Memory B cell (primary cell): ENCODE results near the gene GBA3.

Experiments
- ATAC-seq: fragments of 150-1000 bp; cut with Tn5 transposase; 2 replicates; pipeline ENCODE4 v1.10.0; 2021; ENCODE audit warnings: low read depth, mild to moderate bottlenecking, moderate library complexity
- DNase-seq, 2 donors: peaks; one replicate each; pipeline ENCODE4 v3.0.0; 2022; ENCODE audit warnings: low spot score in 2 of 2
- H3K27ac Mint-ChIP-seq: one replicate; pipeline ENCODE4 v1.8.0; 2022; ENCODE audit warnings: mild to moderate bottlenecking, moderate library complexity, mixed read lengths
- H3K27me3 Mint-ChIP-seq: one replicate; pipeline ENCODE4 v1.8.0; 2022; ENCODE audit warnings: mixed read lengths
- H3K36me3 Mint-ChIP-seq: one replicate; pipeline ENCODE4 v1.8.0; 2022; ENCODE audit warnings: mild to moderate bottlenecking, mixed read lengths
- H3K4me1 Mint-ChIP-seq: one replicate; pipeline ENCODE4 v1.8.0; 2022; ENCODE audit warnings: mixed read lengths
- H3K4me3 Mint-ChIP-seq: one replicate; pipeline ENCODE4 v1.8.0; 2022; ENCODE audit warnings: mild to moderate bottlenecking, moderate library complexity, mixed read lengths
- H3K9me3 Mint-ChIP-seq: one replicate; pipeline ENCODE4 v1.8.0; 2022; ENCODE audit warnings: mixed read lengths

GBA3 gene

DNA sequence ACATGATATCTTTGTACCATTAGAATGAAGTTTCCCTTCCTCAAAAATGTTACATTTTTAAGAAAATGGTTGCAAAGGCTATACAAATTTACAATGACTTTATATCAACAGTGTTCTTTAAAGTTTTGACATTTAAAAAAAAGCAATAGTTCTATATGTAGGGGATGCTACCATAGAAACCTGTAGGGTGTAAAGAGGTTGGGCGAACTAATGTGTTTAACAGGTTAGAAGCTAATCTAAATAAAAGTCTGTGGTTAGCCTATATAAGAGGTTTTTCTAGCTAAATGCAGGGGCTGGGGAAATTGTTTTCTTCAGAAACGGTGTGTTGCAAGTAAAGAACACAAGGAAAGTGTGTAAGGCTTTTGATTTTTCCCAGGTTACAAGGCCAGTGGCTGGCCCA, 73.3 kb downstream of the GBA3 start:
- no peaks in the 10 kb centered on the region for H3K36me3 Mint-ChIP-seq
- no peak for ATAC-seq
- no peaks in the 10 kb centered on the region for H3K27me3 Mint-ChIP-seq

DNA sequence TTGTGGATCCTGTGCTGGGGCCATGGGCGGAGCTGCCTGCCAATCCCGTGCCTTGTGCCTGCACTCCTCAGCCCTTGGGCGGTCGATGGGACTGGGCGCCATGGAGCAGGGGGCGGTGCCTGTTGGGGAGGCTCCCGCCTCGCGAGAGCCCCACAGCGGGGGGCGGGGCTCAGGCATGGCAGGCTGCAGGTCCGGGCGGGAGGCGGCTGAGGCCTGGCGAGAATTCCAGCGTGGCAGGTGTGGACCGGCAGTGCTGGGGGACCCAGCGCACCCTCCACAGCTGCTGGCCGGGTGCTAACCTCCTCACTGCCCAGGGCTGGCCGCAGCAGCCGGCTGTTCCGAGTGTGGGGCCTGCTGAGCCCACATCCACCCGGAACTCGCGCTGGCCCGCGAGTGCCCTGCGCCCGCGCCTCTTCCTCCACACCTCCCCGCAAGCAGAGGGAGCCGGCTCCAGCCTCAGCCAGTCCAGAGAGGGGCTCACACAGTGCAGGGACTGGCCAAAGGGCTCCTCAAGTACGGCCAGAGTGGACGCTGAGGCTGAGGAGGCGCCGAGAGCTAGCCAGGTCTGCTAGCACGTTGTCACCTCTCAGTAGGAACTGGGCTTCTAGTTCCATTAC, 85.9 kb downstream of the GBA3 start:
- Mint-ChIP-seq H3K27ac (no peak overlapping the region), H3K36me3 (no peaks in the 10 kb centered on the region), H3K4me1 (no peaks in the 10 kb centered on the region), H3K4me3 (no peak overlapping the region), H3K27me3 (no peaks in the 10 kb centered on the region), H3K9me3 (peaks cover 8% of the 10 kb centered on the region)
- ATAC-seq (no peak), DNase-seq (no peak)

More for the DNA sequence above, 73.3 kb downstream of the GBA3 start:
- H3K9me3 Mint-ChIP-seq, result peaks cover 6% of the 10 kb centered on the region
- no peak for DNase-seq
- H3K27ac Mint-ChIP-seq, result no peak overlapping the region
- no peak overlapping the region for H3K4me3 Mint-ChIP-seq
- no peaks in the 10 kb centered on the region for H3K4me1 Mint-ChIP-seq

DNA sequence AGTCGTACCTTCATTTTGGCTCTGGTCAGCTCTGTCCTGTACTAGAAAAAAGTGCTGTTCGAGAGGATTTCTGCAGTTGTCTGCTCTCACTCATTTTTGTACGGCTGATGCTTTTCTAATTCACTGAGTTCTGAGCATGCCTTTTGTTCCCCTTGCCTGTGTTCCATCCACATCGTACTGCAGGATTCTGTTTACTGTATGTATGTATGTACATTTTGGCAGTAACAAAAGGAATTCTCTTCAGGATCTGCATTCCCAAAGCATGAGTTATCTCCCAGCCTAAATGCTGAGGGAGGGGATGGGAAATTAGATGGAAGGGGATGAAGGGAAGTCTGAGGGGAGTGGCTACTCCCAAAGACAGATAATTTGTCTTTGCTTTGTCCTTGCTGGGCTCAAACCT, 87.6 kb downstream of the GBA3 start:
- Mint-ChIP-seq H3K36me3 (no peaks in the 10 kb centered on the region), H3K9me3 (peaks cover 7% of the 10 kb centered on the region), H3K27ac (no peak overlapping the region), H3K4me1 (no peaks in the 10 kb centered on the region), H3K4me3 (no peak overlapping the region), H3K27me3 (no peaks in the 10 kb centered on the region)
- no peak for DNase-seq
- ATAC-seq, result no peak

DNA sequence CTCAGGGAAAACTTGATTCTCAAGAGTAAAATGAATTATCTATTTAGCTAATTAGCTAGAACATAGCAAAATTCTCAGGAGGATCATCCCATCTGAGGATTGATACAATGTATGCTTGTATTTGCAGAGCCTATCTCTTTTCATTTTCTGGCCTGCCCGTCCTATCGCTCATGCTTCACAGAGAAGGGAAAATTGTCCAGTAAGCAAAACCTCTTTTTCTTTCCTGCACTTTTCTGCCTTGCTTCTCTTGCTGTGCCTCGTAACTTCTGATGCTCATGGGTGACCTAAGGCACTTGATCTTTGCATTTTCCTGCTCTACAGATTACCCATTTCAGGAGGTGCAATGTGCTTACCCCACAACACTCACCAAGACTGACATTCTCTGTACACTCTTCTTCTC, 88.1 kb downstream of the GBA3 start:
- ATAC-seq, result no peak
- Mint-ChIP-seq H3K4me3 (no peak overlapping the region), H3K36me3 (no peaks in the 10 kb centered on the region), H3K4me1 (no peaks in the 10 kb centered on the region), H3K27me3 (no peaks in the 10 kb centered on the region), H3K27ac (no peak overlapping the region), H3K9me3 (peaks cover 3% of the 10 kb centered on the region)
- no peak for DNase-seq

DNA sequence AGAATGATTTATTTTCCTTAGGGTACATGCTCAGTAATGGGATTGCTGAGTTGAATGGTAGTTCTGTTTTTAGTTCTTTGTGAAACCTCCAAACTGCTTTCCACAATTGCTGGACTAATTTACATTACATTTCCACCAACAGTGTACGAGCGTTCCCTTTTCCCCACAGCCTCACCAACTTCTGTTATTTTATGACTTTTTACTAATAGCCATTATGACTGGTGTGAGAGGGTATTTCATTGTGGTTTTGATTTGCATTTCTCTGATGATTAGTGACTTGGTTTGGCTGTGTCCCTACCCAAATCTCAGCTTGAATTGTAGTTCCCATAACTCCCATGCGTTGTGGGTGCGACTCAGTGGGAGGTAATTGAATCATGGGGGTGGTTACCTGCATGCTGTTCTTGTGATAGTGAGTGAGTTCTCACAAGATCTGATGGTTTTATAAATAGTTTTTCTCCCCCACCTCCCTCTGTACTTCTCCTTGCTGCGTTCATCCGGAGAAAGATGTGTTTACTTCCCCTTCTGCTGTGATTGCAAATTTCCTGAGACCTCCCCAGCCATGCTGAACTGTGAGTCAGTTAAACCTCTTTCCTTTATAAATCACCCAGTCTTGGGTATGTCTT, 95.1 kb downstream of the GBA3 start:
- Mint-ChIP-seq H3K27ac (no peak overlapping the region), H3K36me3 (no peaks in the 10 kb centered on the region), H3K4me3 (no peak overlapping the region), H3K9me3 (no peaks in the 10 kb centered on the region), H3K4me1 (peaks cover 4% of the 10 kb centered on the region), H3K27me3 (no peaks in the 10 kb centered on the region)
- ATAC-seq (peak; percentile 21), DNase-seq (no peak)

DNA sequence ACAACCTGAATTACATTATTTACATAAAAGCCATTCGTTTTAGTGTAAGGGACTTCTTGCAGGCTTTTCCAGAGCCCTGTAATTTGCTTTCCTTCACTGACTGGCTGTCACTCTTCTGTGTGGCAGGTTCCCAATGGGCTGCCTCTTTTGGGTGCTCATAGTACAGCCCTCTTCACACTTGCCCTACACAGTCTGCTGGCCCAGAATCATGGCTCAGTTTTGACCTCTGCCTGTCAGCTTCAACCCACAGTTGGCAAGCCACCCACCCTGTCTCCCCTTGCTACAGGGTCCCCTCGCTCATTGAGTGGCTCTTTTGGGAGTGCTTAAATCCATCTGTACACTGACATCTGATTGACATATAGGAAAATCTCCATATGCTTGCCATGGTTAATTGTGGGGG, 97.9 kb downstream of the GBA3 start:
- no peak for ATAC-seq
- DNase-seq, result no peak
- Mint-ChIP-seq H3K27me3 (no peaks in the 10 kb centered on the region), H3K4me3 (no peak overlapping the region), H3K4me1 (peaks cover 4% of the 10 kb centered on the region), H3K36me3 (no peaks in the 10 kb centered on the region), H3K9me3 (no peaks in the 10 kb centered on the region), H3K27ac (no peak overlapping the region)

DNA sequence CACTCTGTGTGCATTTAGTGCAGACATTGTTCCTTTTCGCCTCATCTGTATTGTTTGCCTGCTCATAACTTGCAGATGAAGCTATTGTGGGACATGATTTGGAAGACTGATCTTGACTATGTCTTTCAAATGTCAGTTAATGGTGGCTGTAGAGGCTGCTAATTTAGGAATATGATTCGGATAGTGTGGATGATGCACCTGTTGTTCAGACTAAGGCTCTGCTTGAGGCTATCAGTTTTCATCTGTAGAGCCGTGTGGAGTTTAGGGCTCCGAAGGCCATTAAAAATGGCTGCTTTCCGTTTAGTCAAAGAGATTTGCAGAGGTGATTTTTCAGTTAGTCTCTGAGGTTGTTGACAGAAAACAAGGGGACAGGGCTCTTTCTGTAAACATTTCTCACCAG, 102.0 kb downstream of the GBA3 start:
- Mint-ChIP-seq H3K9me3 (peaks cover 3% of the 10 kb centered on the region), H3K36me3 (no peaks in the 10 kb centered on the region), H3K4me3 (no peak overlapping the region), H3K27me3 (no peaks in the 10 kb centered on the region), H3K4me1 (no peaks in the 10 kb centered on the region), H3K27ac (no peak overlapping the region)
- ATAC-seq (no peak), DNase-seq (no peak)

DNA sequence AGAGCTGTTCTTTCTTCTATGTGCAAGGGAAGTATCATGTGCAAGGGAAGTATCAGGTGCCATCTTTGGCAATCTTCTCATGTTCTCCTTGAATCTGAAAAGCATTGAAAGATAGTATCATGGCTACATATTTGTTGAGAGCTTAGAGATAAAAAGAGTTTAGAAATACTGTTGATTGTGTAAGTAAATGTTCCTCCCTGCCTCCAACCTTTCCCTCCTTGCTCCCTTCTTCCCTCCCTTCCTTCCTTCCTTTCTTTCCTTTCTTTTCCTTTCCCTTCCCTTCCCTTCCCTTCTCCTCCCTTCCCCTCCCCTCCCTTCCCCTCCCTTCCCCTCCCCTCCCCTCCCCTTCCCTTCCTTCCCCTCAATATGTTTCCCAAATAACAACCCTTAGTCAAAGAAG, 108.7 kb downstream of the GBA3 start:
- Mint-ChIP-seq H3K27me3 (no peaks in the 10 kb centered on the region), H3K4me3 (no peak overlapping the region), H3K4me1 (no peaks in the 10 kb centered on the region), H3K9me3 (peaks cover 7% of the 10 kb centered on the region), H3K36me3 (no peaks in the 10 kb centered on the region), H3K27ac (no peak overlapping the region)
- DNase-seq (no peak), ATAC-seq (no peak)

DNA sequence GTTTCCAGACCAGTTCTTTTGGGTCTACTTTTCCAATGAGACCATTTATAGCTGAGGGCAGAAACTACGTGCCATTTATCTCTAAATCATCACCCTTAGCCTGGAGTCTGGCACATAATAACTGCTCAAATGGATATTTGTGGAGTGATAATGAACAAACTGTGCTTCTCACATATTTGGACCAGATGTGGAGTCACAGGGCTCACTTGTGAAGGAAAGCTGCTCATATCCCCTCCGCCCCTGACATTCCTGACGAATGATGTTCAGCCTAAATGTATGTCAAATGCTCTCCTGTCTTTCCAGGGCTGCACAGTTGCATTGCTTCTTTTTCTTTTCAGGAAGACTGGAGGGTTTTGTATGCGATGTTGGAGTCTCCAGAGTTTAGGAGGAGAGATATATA, 110.1 kb downstream of the GBA3 start:
- H3K36me3 Mint-ChIP-seq, result no peaks in the 10 kb centered on the region
- H3K27me3 Mint-ChIP-seq, result no peaks in the 10 kb centered on the region
- ATAC-seq (no peak), DNase-seq (no peak)
- H3K9me3 Mint-ChIP-seq, result peaks cover 8% of the 10 kb centered on the region
- no peak overlapping the region for H3K27ac Mint-ChIP-seq
- H3K4me3 Mint-ChIP-seq, result no peak overlapping the region
- H3K4me1 Mint-ChIP-seq, result no peaks in the 10 kb centered on the region

DNA sequence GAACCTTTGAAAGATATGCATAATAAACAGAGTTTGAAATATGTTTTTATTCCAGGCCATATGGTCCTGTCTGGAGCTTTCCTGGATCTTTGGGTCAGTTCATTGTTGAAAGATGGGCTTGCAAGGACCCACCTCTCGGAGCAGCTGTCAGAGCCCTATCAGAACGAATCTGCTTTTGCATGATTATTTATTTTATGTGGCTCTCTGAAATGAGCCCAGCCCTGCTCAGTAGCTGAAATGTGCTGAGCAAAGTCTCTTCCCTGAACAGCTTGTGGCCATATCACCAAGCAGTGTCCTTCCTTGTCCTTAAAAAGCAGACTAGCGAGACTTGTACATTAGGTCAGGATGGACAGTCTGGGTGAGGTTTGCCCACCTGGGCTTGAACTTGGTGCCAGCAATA, 110.8 kb downstream of the GBA3 start:
- DNase-seq (no peak), ATAC-seq (no peak)
- Mint-ChIP-seq H3K4me3 (no peak overlapping the region), H3K4me1 (no peaks in the 10 kb centered on the region), H3K9me3 (peaks cover 8% of the 10 kb centered on the region), H3K27me3 (no peaks in the 10 kb centered on the region), H3K27ac (no peak overlapping the region), H3K36me3 (no peaks in the 10 kb centered on the region)

DNA sequence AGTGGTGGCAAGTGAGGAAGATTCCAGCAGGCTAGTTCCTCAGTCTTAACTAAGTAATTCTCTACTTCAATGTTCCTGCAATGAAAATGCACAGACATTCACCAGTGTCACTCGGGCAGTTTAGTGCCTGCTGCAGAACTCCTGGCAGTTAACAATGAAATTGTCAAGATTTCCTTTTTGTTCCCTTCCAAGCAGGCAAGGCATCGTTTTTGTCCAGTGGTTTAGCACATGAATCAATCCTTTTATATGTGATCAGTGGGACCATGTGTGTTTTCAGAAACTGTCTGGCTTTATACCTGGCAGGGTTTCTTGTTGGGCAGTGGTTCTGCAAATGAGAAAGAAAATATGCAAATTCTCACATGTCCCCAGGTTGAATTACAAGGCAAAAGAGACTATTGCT, 122.2 kb downstream of the GBA3 start:
- Mint-ChIP-seq H3K4me1 (no peaks in the 10 kb centered on the region), H3K27me3 (no peaks in the 10 kb centered on the region), H3K9me3 (peaks cover 6% of the 10 kb centered on the region), H3K27ac (no peak overlapping the region), H3K36me3 (no peaks in the 10 kb centered on the region), H3K4me3 (no peak overlapping the region)
- ATAC-seq, result no peak
- no peak for DNase-seq

DNA sequence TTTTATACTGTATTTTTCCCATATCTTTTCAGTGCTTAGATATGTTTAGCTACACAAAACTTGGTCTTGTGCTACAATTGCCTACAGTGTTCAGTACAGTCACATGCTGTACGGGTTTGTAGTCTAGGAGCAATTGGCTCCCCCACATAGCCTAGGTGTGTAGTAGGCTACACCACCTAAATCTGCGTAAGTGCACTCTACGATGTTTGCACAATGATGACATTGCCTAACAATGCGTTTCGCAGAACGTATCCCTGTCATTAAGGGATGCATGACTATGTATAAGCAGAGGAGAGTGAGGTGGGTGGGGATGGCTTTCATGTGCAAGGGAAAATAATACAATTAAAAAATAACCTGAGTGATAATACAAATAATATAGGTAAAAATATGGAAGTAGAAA, 131.4 kb downstream of the GBA3 start:
- no peaks in the 10 kb centered on the region for H3K27me3 Mint-ChIP-seq
- H3K9me3 Mint-ChIP-seq, result peaks cover 3% of the 10 kb centered on the region
- no peaks in the 10 kb centered on the region for H3K4me1 Mint-ChIP-seq
- no peak overlapping the region for H3K27ac Mint-ChIP-seq
- no peaks in the 10 kb centered on the region for H3K36me3 Mint-ChIP-seq
- DNase-seq, result no peak
- H3K4me3 Mint-ChIP-seq, result no peak overlapping the region
- ATAC-seq, result no peak

DNA sequence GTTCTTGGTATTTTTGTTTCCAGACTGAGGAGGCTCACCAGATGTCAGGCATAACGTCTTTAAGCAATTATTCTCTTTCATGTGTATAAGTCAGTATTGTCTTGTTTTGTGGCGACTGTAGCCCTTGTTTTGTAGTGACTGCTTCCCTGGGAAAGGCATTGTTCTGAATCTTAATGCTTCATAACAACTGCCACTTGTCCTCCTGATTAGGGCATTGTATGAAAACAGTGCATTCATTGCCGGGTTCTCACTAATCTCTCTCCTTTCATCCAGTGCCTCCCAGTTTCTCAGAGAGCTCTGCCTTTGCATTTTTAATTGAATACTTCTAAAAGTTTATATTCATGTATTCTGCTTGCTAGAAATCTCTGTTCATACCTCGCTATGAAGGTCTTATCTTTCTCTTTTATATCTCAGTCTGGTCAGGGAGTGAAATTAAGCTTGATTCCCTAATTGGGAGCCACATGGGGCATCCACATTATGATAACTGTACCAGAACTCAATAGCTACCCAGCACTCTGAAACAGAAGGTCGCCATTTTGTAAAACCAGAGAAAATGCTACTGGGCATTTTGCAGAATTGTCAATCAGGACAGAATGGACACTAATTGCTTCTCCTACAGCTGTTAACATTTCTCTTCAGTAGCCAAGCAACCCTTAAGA, 149.8 kb downstream of the GBA3 start:
- Mint-ChIP-seq H3K36me3 (no peaks in the 10 kb centered on the region), H3K4me1 (no peaks in the 10 kb centered on the region), H3K4me3 (no peak overlapping the region), H3K9me3 (peaks cover 3% of the 10 kb centered on the region), H3K27me3 (no peaks in the 10 kb centered on the region), H3K27ac (no peak overlapping the region)
- DNase-seq (no peak), ATAC-seq (no peak)

DNA sequence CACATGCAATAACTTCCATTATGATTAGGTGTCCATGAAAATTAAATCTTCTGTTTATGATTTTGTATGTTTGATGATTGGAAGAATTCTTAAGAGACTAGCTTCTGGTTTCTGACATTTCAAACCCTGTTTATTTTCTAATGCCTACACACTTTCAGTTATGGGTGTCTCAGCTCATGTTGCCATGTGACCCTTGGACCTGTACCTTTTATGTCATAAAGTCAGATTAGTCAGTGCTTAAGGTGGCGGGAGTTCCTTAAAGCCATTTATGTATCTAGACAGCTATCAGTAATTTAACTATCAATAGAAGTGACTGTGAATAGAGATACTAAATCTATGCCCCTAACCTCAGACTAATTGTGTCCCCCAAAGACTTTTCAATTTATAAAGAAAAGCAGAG, 155.6 kb downstream of the GBA3 start:
- Mint-ChIP-seq H3K9me3 (peaks cover 3% of the 10 kb centered on the region), H3K36me3 (no peaks in the 10 kb centered on the region), H3K27ac (no peak overlapping the region), H3K4me3 (no peak overlapping the region), H3K4me1 (no peaks in the 10 kb centered on the region), H3K27me3 (no peaks in the 10 kb centered on the region)
- DNase-seq, result no peak
- ATAC-seq, result no peak

DNA sequence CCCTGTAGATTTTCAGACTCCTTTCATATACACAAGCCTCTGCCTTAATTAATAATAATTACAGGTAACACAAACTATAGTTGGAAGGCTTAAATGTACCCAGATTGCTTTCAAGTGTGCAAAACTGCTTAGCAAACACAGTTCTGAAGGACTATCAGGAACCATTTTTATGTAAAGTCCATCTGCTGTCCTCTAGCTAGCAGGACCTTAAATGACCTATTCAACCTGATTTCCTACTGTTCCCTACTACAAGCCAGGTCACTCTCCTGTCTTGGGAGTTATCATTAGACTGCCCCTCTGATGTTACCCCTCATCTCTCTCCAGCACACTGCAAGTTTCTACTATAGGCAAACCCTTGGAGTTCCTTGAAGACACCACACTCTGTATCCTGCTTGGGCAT, 157.3 kb downstream of the GBA3 start:
- no peaks in the 10 kb centered on the region for H3K27me3 Mint-ChIP-seq
- H3K9me3 Mint-ChIP-seq, result peaks cover 3% of the 10 kb centered on the region
- no peak overlapping the region for H3K27ac Mint-ChIP-seq
- H3K4me1 Mint-ChIP-seq, result no peaks in the 10 kb centered on the region
- no peak overlapping the region for H3K4me3 Mint-ChIP-seq
- no peaks in the 10 kb centered on the region for H3K36me3 Mint-ChIP-seq
- no peak for ATAC-seq
- DNase-seq, result no peak
